Calu3 (cell line): Measurements from ENCODE around the gene SLC16A9. TPM values are rescaled to one million over a fixed set of nuclear protein-coding genes. Genes with fewer than 3 reads are reported as not detected.
"Not testable (repeated sequence)": the region's sequence is repeated elsewhere in the genome, so short reads cannot be mapped to it uniquely, and the experiment has no call there.

ENCODE experiments used
- BruUV-seq: library from RNA; stranded (reverse); fragments of 400-500 nt; replicated peaks from 2 replicates; lab custom pipeline; 2021; lab: Mats Ljungman, UMichigan
- CTCF ChIA-PET: fragments of 300-600 bp; sonication (Branson Sonifier 250); formaldehyde crosslinking; loops from one replicate; lab custom pipeline; 2022; ENCODE audit warnings: antibody characterized with exemption; lab: Charles Lee
- DNase-seq: peaks from one replicate; pipeline ENCODE4 v3.0.0; 2022
- H3K27ac Mint-ChIP-seq: one replicate; pipeline ENCODE4 v1.8.0; 2022; ENCODE audit warnings: mixed read lengths; ENCODE audit not compliant: unreplicated experiment
- H3K27me3 Mint-ChIP-seq: one replicate; pipeline ENCODE4 v1.8.0; 2022; ENCODE audit warnings: mixed read lengths; ENCODE audit not compliant: unreplicated experiment
- H3K36me3 Mint-ChIP-seq: one replicate; pipeline ENCODE4 v1.8.0; 2022; ENCODE audit warnings: mild to moderate bottlenecking, moderate library complexity, mixed read lengths; ENCODE audit not compliant: insufficient read depth, unreplicated experiment
- H3K4me1 Mint-ChIP-seq: one replicate; pipeline ENCODE4 v1.8.0; 2022; ENCODE audit warnings: mild to moderate bottlenecking, low read depth, mixed read lengths; ENCODE audit not compliant: unreplicated experiment
- H3K4me3 Mint-ChIP-seq: one replicate; pipeline ENCODE4 v1.8.0; 2022; ENCODE audit warnings: mild to moderate bottlenecking, low read depth, moderate library complexity, mixed read lengths; ENCODE audit not compliant: unreplicated experiment
- H3K9me3 Mint-ChIP-seq: one replicate; pipeline ENCODE4 v1.8.0; 2022; ENCODE audit warnings: low read depth, mixed read lengths; ENCODE audit not compliant: unreplicated experiment
- CTCF ChIP-seq: fragments of 200-600 bp; IDR thresholded peaks from one replicate; pipeline ENCODE4 v1.8.0; 2022; ENCODE audit warnings: antibody characterized with exemption; ENCODE audit not compliant: unreplicated experiment
- intact Hi-C: fragments of 100-400 bp; cut with micrococcal nuclease; formaldehyde crosslinking; loops from one replicate; pipeline ENCODE4 v1.10.0; 2022; ENCODE audit not compliant: unreplicated experiment
- total RNA-seq: library from RNA; stranded (reverse); gene quantifications from 2 replicates; pipeline ENCODE4 v1.2.3, GENCODE V29; 2022

The SLC16A9 gene
- total RNA-seq, 1 experiment from 2014 or later, result 2.2 TPM

DNA sequence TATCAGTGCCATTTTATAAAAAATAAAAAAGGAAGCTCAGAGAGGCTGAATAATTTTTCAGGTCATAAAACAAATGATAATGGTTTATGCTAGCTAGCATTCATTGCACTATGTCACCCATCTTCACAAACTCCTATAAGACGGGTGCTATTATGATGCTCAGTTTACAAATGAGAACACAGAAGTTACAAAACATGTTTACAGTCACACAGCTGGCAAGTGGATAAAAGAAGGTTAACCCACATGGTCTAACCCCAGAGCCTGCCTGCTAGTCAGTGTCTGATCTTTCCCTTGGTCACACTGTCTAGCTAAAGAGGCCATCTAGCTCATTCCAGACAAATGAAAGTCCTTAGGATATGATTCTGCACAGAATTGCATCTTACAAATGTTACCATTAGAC lies 39.4 kb downstream of the SLC16A9 start:
- H3K27me3 Mint-ChIP-seq, result no peaks in the 10 kb centered on the region
- no TSS peak for BruUV-seq
- no peaks in the 10 kb centered on the region for H3K36me3 Mint-ChIP-seq
- H3K9me3 Mint-ChIP-seq, result no peaks in the 10 kb centered on the region
- no peak overlapping the region for H3K4me3 Mint-ChIP-seq
- DNase-seq, result no peak
- CTCF ChIA-PET, result interaction anchor here (0.7 kb wide), 1 partner anchor 105 kb away, joined by 3 read pairs; no protein-coding TSS in a partner anchor
- no peak overlapping the region for H3K27ac Mint-ChIP-seq
- intact Hi-C loops, result no loop called here
- no peak for TF ChIP-seq CTCF
- H3K4me1 Mint-ChIP-seq, result no peaks in the 10 kb centered on the region

DNA sequence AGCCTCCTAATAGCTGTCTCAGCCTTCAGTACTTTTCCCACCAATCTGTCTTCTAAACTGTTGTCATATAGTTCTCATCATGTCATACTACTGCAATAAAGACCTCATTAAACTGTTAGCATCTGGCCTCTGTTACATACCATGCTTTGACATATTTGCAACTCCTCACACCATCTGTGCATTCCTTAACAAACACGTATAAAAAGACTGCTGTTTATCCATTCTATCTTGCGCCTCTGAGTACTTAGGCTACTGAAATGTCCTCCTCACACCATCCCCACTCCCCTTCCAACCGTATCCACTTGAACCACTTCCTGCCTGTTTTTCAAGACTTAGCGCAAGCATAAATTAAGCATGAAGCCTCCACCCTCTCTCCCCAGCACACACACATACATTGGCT lies 41.6 kb downstream of the SLC16A9 start:
- no TSS peak for BruUV-seq
- no peak overlapping the region for H3K4me3 Mint-ChIP-seq
- H3K27me3 Mint-ChIP-seq, result no peaks in the 10 kb centered on the region
- H3K27ac Mint-ChIP-seq, result no peak overlapping the region
- CTCF ChIA-PET, result no interaction called here
- TF ChIP-seq CTCF, result no peak
- DNase-seq, result no peak
- H3K36me3 Mint-ChIP-seq, result no peaks in the 10 kb centered on the region
- no peaks in the 10 kb centered on the region for H3K9me3 Mint-ChIP-seq
- no peaks in the 10 kb centered on the region for H3K4me1 Mint-ChIP-seq
- intact Hi-C loops, result no loop called here

DNA sequence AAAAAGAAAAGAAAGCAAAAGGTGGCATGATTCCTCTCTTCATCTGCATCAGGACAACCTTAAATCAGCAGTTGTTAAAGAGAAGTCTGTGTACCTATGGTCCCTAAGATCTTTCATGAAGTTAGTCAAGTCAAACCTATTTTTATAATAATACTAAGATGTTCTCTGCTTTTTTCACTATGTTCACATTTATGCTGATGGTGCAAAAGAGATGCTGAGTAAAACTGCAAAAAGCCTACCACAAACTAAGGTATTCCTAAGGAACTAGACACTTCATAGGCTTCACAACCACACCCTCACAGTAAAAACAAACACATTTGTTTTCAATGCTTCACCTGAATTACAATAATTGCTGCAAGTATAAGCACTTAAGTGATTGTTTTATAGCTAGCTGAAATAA lies 43.3 kb downstream of the SLC16A9 start:
- CTCF ChIA-PET, result no interaction called here
- Mint-ChIP-seq H3K27ac (no peak overlapping the region), H3K27me3 (no peaks in the 10 kb centered on the region), H3K4me1 (no peaks in the 10 kb centered on the region), H3K9me3 (no peaks in the 10 kb centered on the region), H3K4me3 (no peak overlapping the region), H3K36me3 (no peaks in the 10 kb centered on the region)
- BruUV-seq, result no TSS peak
- intact Hi-C loops, result no loop called here
- no peak for TF ChIP-seq CTCF
- DNase-seq, result no peak

DNA sequence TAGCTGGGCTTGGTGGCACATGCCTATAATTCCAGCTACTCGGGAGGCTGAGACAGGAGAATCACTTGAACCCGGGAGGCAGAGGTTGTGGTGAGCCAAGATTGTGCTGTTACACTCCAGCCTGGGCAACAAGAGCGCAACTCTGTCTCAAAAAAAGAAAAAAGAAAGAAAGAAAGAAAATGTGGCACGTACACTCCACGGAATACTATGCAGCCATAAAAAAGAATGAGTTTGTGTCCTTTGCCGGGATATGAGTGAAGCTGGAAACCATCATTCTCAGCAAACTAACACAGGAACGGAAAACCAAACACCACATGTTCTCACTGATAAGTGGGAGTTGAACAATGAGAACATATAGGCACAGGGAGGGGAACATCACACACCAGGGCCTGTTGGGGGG lies 46.4 kb downstream of the SLC16A9 start:
- DNase-seq, H3K27me3 Mint-ChIP-seq, intact Hi-C loops, BruUV-seq, H3K27ac Mint-ChIP-seq, H3K4me3 Mint-ChIP-seq, H3K9me3 Mint-ChIP-seq, H3K36me3 Mint-ChIP-seq, H3K4me1 Mint-ChIP-seq: not testable (repeated sequence)
- CTCF ChIA-PET, result interaction anchor here (0.6 to 0.7 kb wide), 2 partner anchors 712 to 1837 kb away, joined by 3 to 5 read pairs; no protein-coding TSS in a partner anchor

DNA sequence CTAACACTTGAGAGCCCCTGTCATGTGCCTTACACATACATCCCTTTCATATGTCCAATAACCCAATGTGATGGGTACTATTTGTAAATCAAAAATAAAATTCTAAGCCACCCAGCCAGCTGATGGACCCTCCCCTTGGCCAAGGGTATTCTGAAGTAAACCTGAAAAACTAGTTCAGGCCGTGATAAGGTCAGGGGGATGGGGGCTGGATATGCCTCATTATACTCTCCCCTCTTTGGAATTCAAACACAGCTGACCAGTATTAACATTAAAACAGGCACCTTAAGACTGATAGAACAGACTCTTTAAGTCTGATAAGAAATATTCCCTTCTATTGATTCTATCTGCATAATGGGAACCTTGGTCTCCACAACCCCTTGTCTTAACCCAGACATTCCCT lies 51.9 kb downstream of the SLC16A9 start:
- no peaks in the 10 kb centered on the region for H3K36me3 Mint-ChIP-seq
- CTCF ChIA-PET, result no interaction called here
- no peaks in the 10 kb centered on the region for H3K27me3 Mint-ChIP-seq
- DNase-seq, result no peak
- H3K9me3 Mint-ChIP-seq, result peaks cover 2% of the 10 kb centered on the region
- no peak overlapping the region for H3K4me3 Mint-ChIP-seq
- no peak overlapping the region for H3K27ac Mint-ChIP-seq
- no peak for TF ChIP-seq CTCF
- no TSS peak for BruUV-seq
- H3K4me1 Mint-ChIP-seq, result no peaks in the 10 kb centered on the region
- intact Hi-C loops, result no loop called here
